ENCODE data around the gene EPHB1.

Gene EPHB1

GRCh38 chr3:135136361-135137100 lies 341.5 kb downstream of the EPHB1 start:
- in situ Hi-C loops (cut with HindIII; ENCODE audit: low pct_unique_long_range_greater_than_20kb, low sequenced_read_pairs) = no loop called here
- TF ChIP-seq JUND (IDR thresholded peaks at IDR 0.05; ENCODE audit: low read depth) = no peak
- no peak for DNase-seq (ENCODE audit: low read depth in 1 of 2, low spot score in 1 of 2)

- no peak for DNase-seq (ENCODE audit: low read depth in 1 of 2, low spot score in 1 of 2)
- in situ Hi-C loops (cut with HindIII; ENCODE audit: low pct_unique_long_range_greater_than_20kb, low sequenced_read_pairs) = no loop called here
- no peak for TF ChIP-seq JUND (IDR thresholded peaks at IDR 0.05; ENCODE audit: low read depth)
Observed at GRCh38 chr3:135137296-135137695, 342.2 kb downstream of the EPHB1 start.

- no peak for DNase-seq (ENCODE audit: low read depth in 1 of 2, low spot score in 1 of 2)
- TF ChIP-seq JUND (IDR thresholded peaks at IDR 0.05; ENCODE audit: low read depth) = no peak
- in situ Hi-C loops (cut with HindIII; ENCODE audit: low pct_unique_long_range_greater_than_20kb, low sequenced_read_pairs) = no loop called here
Observed at GRCh38 chr3:135138776-135139175, 343.7 kb downstream of the EPHB1 start.

GRCh38 chr3:135140591-135140990 lies 345.5 kb downstream of the EPHB1 start:
- in situ Hi-C loops (cut with HindIII; ENCODE audit: low pct_unique_long_range_greater_than_20kb, low sequenced_read_pairs) = no loop called here

GRCh38 chr3:135141160-135141559 lies 346.1 kb downstream of the EPHB1 start:
- DNase-seq (ENCODE audit: low read depth in 1 of 2, low spot score in 1 of 2) = no peak
- no peak for TF ChIP-seq JUND (IDR thresholded peaks at IDR 0.05; ENCODE audit: low read depth)
- in situ Hi-C loops (cut with HindIII; ENCODE audit: low pct_unique_long_range_greater_than_20kb, low sequenced_read_pairs) = no loop called here

More at GRCh38 chr3:135140591-135140990, 345.5 kb downstream of the EPHB1 start:
- no peak for DNase-seq (ENCODE audit: low read depth in 1 of 2, low spot score in 1 of 2)
- TF ChIP-seq JUND (IDR thresholded peaks at IDR 0.05; ENCODE audit: low read depth) = no peak

GRCh38 chr3:135141672-135142071 lies 346.6 kb downstream of the EPHB1 start:
- no peak for TF ChIP-seq JUND (IDR thresholded peaks at IDR 0.05; ENCODE audit: low read depth)
- in situ Hi-C loops (cut with HindIII; ENCODE audit: low pct_unique_long_range_greater_than_20kb, low sequenced_read_pairs) = no loop called here
- DNase-seq (ENCODE audit: low read depth in 1 of 2, low spot score in 1 of 2) = no peak

- in situ Hi-C loops (cut with HindIII; ENCODE audit: low pct_unique_long_range_greater_than_20kb, low sequenced_read_pairs) = no loop called here
- DNase-seq (ENCODE audit: low read depth in 1 of 2, low spot score in 1 of 2) = no peak
- no peak for TF ChIP-seq JUND (IDR thresholded peaks at IDR 0.05; ENCODE audit: low read depth)
Observed at GRCh38 chr3:135142530-135142929, 347.5 kb downstream of the EPHB1 start.

GRCh38 chr3:135143474-135143873 lies 348.4 kb downstream of the EPHB1 start:
- in situ Hi-C loops (cut with HindIII; ENCODE audit: low pct_unique_long_range_greater_than_20kb, low sequenced_read_pairs) = no loop called here

GRCh38 chr3:135145581-135145980 lies 350.5 kb downstream of the EPHB1 start:
- no peak for DNase-seq (ENCODE audit: low read depth in 1 of 2, low spot score in 1 of 2)
- in situ Hi-C loops (cut with HindIII; ENCODE audit: low pct_unique_long_range_greater_than_20kb, low sequenced_read_pairs) = no loop called here
- TF ChIP-seq JUND (IDR thresholded peaks at IDR 0.05; ENCODE audit: low read depth) = no peak

More at GRCh38 chr3:135143474-135143873, 348.4 kb downstream of the EPHB1 start:
- TF ChIP-seq JUND (IDR thresholded peaks at IDR 0.05; ENCODE audit: low read depth) = no peak
- DNase-seq (ENCODE audit: low read depth in 1 of 2, low spot score in 1 of 2) = no peak

- no peak for DNase-seq (ENCODE audit: low read depth in 1 of 2, low spot score in 1 of 2)
- no peak for TF ChIP-seq JUND (IDR thresholded peaks at IDR 0.05; ENCODE audit: low read depth)
- in situ Hi-C loops (cut with HindIII; ENCODE audit: low pct_unique_long_range_greater_than_20kb, low sequenced_read_pairs) = no loop called here
Observed at GRCh38 chr3:135147657-135148056, 352.6 kb downstream of the EPHB1 start.

- no peak for DNase-seq (ENCODE audit: low read depth in 1 of 2, low spot score in 1 of 2)
- no peak for TF ChIP-seq JUND (IDR thresholded peaks at IDR 0.05; ENCODE audit: low read depth)
- in situ Hi-C loops (cut with HindIII; ENCODE audit: low pct_unique_long_range_greater_than_20kb, low sequenced_read_pairs) = no loop called here
Observed at GRCh38 chr3:135148398-135149020, 353.4 kb downstream of the EPHB1 start.

GRCh38 chr3:135149707-135150681 lies 354.9 kb downstream of the EPHB1 start:
- in situ Hi-C loops (cut with HindIII; ENCODE audit: low pct_unique_long_range_greater_than_20kb, low sequenced_read_pairs) = no loop called here

More at GRCh38 chr3:135149707-135150681, 354.9 kb downstream of the EPHB1 start:
- DNase-seq (ENCODE audit: low read depth in 1 of 2, low spot score in 1 of 2) = no peak
- TF ChIP-seq JUND (IDR thresholded peaks at IDR 0.05; ENCODE audit: low read depth) = no peak
